ENCODE results near the gene PLD1.

GRCh38 chr3:171586274-171586673 lies 224.0 kb downstream of the PLD1 start:
- no peak for TF ChIP-seq CTCF (IDR thresholded peaks at IDR 0.05)
- TF ChIP-seq POLR2A (IDR thresholded peaks at IDR 0.05), result no peak

Data from right lobe of liver (tissue), 4 donors.